ENCODE results near the gene RHBG. TPM values are rescaled to one million over a fixed set of nuclear protein-coding genes. Genes with fewer than 3 reads are reported as not detected.

Gene RHBG
- total and polyA plus RNA-seq, 2 donors (not counting 3 experiments of a cell fraction or from before 2014, with no cell fraction given) = not detected

GRCh38 chr1:156383023-156383422, 14.0 kb downstream of the RHBG start:
- H3K4me2 ChIP-seq (ENCODE audit: insufficient read depth, low read length) = no peak overlapping the region
- dilution Hi-C loops (cut with MboI; ENCODE audit: extremely low pct_ligation_motif_present, low sequenced_read_pairs) = no loop called here
- no peaks in the 10 kb centered on the region for H3K79me2 ChIP-seq (ENCODE audit: control insufficient read depth, insufficient read depth, low read length)
- ChIA-PET POLR2A (no interaction called here), CTCF (interaction anchor here (1.0 to 7.4 kb wide), 6 partner anchors 21 to 69 kb away, joined by 4 to 648 read pairs (median 121); no protein-coding TSS in a partner anchor)
- no peaks in the 10 kb centered on the region for H4K20me1 ChIP-seq (replicated peaks; ENCODE audit: control insufficient read depth, extremely low read depth, insufficient read depth, low read length)
- no peaks in the 10 kb centered on the region for H3K36me3 ChIP-seq (ENCODE audit: control insufficient read depth in 2 of 2, extremely low read depth in 1 of 2, insufficient read depth in 2 of 2, low read length in 2 of 2)
- peaks cover 3% of the 10 kb centered on the region for H3K4me1 ChIP-seq (ENCODE audit: control insufficient read depth, extremely low read depth, insufficient read depth, low read length)
- peak; percentile 43 for FAIRE-seq
- intact Hi-C loops (cut with micrococcal nuclease) = loop anchor here (1.0 to 2.0 kb wide), 2 partner anchors 44 to 226 kb away; partner anchors contain the start of genes CCT3 and TSACC
- peaks cover 9 to 11% of the 10 kb centered on the region in 2 experiments for H3K27me3 ChIP-seq (ENCODE audit: control insufficient read depth in 2 of 2, insufficient read depth in 2 of 2, low read length in 2 of 2)
- H3K9me1 ChIP-seq (replicated peaks; ENCODE audit: control insufficient read depth, extremely low read depth, insufficient read depth, low read length) = no peaks in the 10 kb centered on the region
- no peak overlapping the region for H2AFZ ChIP-seq (ENCODE audit: low read depth, low read length)
- no peaks in the 10 kb centered on the region for H3K9me3 ChIP-seq (replicated peaks; ENCODE audit: control insufficient read depth, insufficient read depth, low read length)
- DNase-seq (ENCODE audit: low read depth, low spot score) = peak; percentile 55
- TF ChIP-seq CTCF (IDR thresholded peaks at IDR 0.05; ENCODE audit: extremely low read depth in 1 of 2, insufficient read depth in 1 of 2, low read depth in 1 of 2, low read length in 2 of 2) (peak; percentile 79 to 94), MYC (IDR thresholded peaks at IDR 0.05; ENCODE audit: low read depth, low read length) (no peak)
- H3K27ac ChIP-seq (ENCODE audit: insufficient read depth, low read depth, low read length) = no peak overlapping the region
- no peak overlapping the region for H3K9ac ChIP-seq (replicated peaks; ENCODE audit: extremely low read depth, insufficient read depth, low read length)
- no TSS peak for BruUV-seq (replicated peaks)
- no peak overlapping the region for H3K4me3 ChIP-seq (replicated peaks in 1 of 3; ENCODE audit: insufficient read depth in 1 of 3, low read depth in 1 of 3, low read length in 3 of 3)

- no peaks in the 10 kb centered on the region for H3K9me1 ChIP-seq (replicated peaks; ENCODE audit: control insufficient read depth, extremely low read depth, insufficient read depth, low read length)
- H3K4me2 ChIP-seq (ENCODE audit: insufficient read depth, low read length) = no peak overlapping the region
- H3K36me3 ChIP-seq (ENCODE audit: control insufficient read depth in 2 of 2, extremely low read depth in 1 of 2, insufficient read depth in 2 of 2, low read length in 2 of 2) = no peaks in the 10 kb centered on the region
- ChIA-PET POLR2A (no interaction called here), CTCF (interaction anchor here (2.3 to 7.4 kb wide), 6 partner anchors 17 to 68 kb away, joined by 29 to 648 read pairs (median 121); no protein-coding TSS in a partner anchor)
- H4K20me1 ChIP-seq (replicated peaks; ENCODE audit: control insufficient read depth, extremely low read depth, insufficient read depth, low read length) = no peaks in the 10 kb centered on the region
- no peak for TF ChIP-seq JUN (IDR thresholded peaks at IDR 0.05; ENCODE audit: borderline replicate concordance, insufficient read depth, insufficient read length, low read depth)
- no peak for TF ChIP-seq POLR2A (IDR thresholded peaks at IDR 0.05; ENCODE audit: low read depth, low read length)
- no peak for TF ChIP-seq POLR2AphosphoS5 (IDR thresholded peaks at IDR 0.05; ENCODE audit: insufficient read depth, low read depth, low read length)
- no peak for TF ChIP-seq GATA2 (IDR thresholded peaks at IDR 0.05; ENCODE audit: insufficient read depth, insufficient read length, low read depth, low read length)
- no peak for TF ChIP-seq MYC (IDR thresholded peaks at IDR 0.05; ENCODE audit: low read depth, low read length)
- no peak for TF ChIP-seq EZH2 (IDR thresholded peaks at IDR 0.05; ENCODE audit: borderline replicate concordance, low read depth, low read length, severe bottlenecking)
- no peak for TF ChIP-seq MAX (IDR thresholded peaks at IDR 0.05; ENCODE audit: insufficient read depth, insufficient read length)
- no peak for TF ChIP-seq CTCF (IDR thresholded peaks at IDR 0.05; ENCODE audit: extremely low read depth in 1 of 2, insufficient read depth in 1 of 2, low read depth in 1 of 2, low read length in 2 of 2)
- TF ChIP-seq FOS (IDR thresholded peaks at IDR 0.05; ENCODE audit: borderline replicate concordance, insufficient read depth, low read length) = no peak
- no TSS peak for BruUV-seq (replicated peaks)
- H3K4me1 ChIP-seq (ENCODE audit: control insufficient read depth, extremely low read depth, insufficient read depth, low read length) = peaks cover 3% of the 10 kb centered on the region
- H3K27ac ChIP-seq (ENCODE audit: insufficient read depth, low read depth, low read length) = no peak overlapping the region
- no peak overlapping the region for H2AFZ ChIP-seq (ENCODE audit: low read depth, low read length)
- no peak overlapping the region for H3K4me3 ChIP-seq (replicated peaks in 1 of 3; ENCODE audit: insufficient read depth in 1 of 3, low read depth in 1 of 3, low read length in 3 of 3)
- dilution Hi-C loops (cut with MboI; ENCODE audit: extremely low pct_ligation_motif_present, low sequenced_read_pairs) = no loop called here
- DNase-seq (ENCODE audit: low read depth, low spot score) = no peak
- H3K9ac ChIP-seq (replicated peaks; ENCODE audit: extremely low read depth, insufficient read depth, low read length) = no peak overlapping the region
- intact Hi-C loops (cut with micrococcal nuclease) = no loop called here
- H3K27me3 ChIP-seq (ENCODE audit: control insufficient read depth in 2 of 2, insufficient read depth in 2 of 2, low read length in 2 of 2) = peaks cover 17% of the 10 kb centered on the region in 2 experiments
- no peaks in the 10 kb centered on the region for H3K9me3 ChIP-seq (replicated peaks; ENCODE audit: control insufficient read depth, insufficient read depth, low read length)
- H3K79me2 ChIP-seq (ENCODE audit: control insufficient read depth, insufficient read depth, low read length) = no peaks in the 10 kb centered on the region
- no peak for FAIRE-seq
Measured at GRCh38 chr1:156384007-156384406, 15.0 kb downstream of the RHBG start.

Data from endothelial cell of umbilical vein (primary cell).